ENCODE results near the gene MARCHF5.
"Not testable (repeated sequence)": the region's sequence is repeated elsewhere in the genome, so short reads cannot be mapped to it uniquely, and the experiment has no call there.

MARCHF5 gene

GRCh38 chr10:92393173-92393572, 102.2 kb downstream of the MARCHF5 start:
- not testable (repeated sequence) for DNase-seq

GRCh38 chr10:92395271-92395670, 104.3 kb downstream of the MARCHF5 start:
- DNase-seq, result no peak

GRCh38 chr10:92402234-92402633, 111.3 kb downstream of the MARCHF5 start:
- not testable (repeated sequence) for DNase-seq

All from NCI-H2029 treated with DMSO at 0.1 percent for 48 hours (cell line).